ENCODE data around the gene LAMC2.

- TF ChIP-seq, protein P1, sequence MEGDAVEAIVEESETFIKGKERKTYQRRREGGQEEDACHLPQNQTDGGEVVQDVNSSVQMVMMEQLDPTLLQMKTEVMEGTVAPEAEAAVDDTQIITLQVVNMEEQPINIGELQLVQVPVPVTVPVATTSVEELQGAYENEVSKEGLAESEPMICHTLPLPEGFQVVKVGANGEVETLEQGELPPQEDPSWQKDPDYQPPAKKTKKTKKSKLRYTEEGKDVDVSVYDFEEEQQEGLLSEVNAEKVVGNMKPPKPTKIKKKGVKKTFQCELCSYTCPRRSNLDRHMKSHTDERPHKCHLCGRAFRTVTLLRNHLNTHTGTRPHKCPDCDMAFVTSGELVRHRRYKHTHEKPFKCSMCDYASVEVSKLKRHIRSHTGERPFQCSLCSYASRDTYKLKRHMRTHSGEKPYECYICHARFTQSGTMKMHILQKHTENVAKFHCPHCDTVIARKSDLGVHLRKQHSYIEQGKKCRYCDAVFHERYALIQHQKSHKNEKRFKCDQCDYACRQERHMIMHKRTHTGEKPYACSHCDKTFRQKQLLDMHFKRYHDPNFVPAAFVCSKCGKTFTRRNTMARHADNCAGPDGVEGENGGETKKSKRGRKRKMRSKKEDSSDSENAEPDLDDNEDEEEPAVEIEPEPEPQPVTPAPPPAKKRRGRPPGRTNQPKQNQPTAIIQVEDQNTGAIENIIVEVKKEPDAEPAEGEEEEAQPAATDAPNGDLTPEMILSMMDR (IDR thresholded peaks at IDR 0.05) = no peak
- no peak for TF ChIP-seq POLR2A (IDR thresholded peaks at IDR 0.05)
Measured at GRCh38 chr1:183282101-183282855, 96.2 kb downstream of the LAMC2 start.

Measured in ovary (tissue), 3 donors.